GM21360 (cell line): ENCODE results near the gene ZNF219.

Experiments used
- ATAC-seq: cut with Tn5 transposase; IDR thresholded peaks from one replicate; pipeline ENCODE4 v1.9.1; 2021; ENCODE audit warnings: mild to moderate bottlenecking, moderate library complexity; ENCODE audit not compliant: unreplicated experiment

ZNF219 gene

GRCh38 chr14:21069388-21070082 is 28.9 kb downstream of the ZNF219 start:
- ATAC-seq: no peak

GRCh38 chr14:21068521-21069387 is 29.7 kb downstream of the ZNF219 start:
- no peak for ATAC-seq

- ATAC-seq: no peak
Observed at GRCh38 chr14:21066882-21067502, 31.5 kb downstream of the ZNF219 start.

GRCh38 chr14:21063479-21063878 is 35.0 kb downstream of the ZNF219 start:
- no peak for ATAC-seq

- no peak for ATAC-seq
Observed at GRCh38 chr14:21061347-21061668, 37.1 kb downstream of the ZNF219 start.

- no peak for ATAC-seq
Observed at GRCh38 chr14:21060614-21061346, 37.7 kb downstream of the ZNF219 start.

GRCh38 chr14:21059842-21060613 is 38.4 kb downstream of the ZNF219 start:
- no peak for ATAC-seq

GRCh38 chr14:21058903-21059302 is 39.6 kb downstream of the ZNF219 start:
- no peak for ATAC-seq

- ATAC-seq: no peak
Observed at GRCh38 chr14:21057803-21058675, 40.4 kb downstream of the ZNF219 start, which contains the start of gene RNASE8. TSS of gene RNASE8 (plus strand) at chr14:21057822. CDS start at chr14:21057893, 71 bp downstream.

- no peak for ATAC-seq
Observed at GRCh38 chr14:21056520-21057163, 41.8 kb downstream of the ZNF219 start.

- ATAC-seq: no peak
Observed at GRCh38 chr14:21055432-21056117, 42.9 kb downstream of the ZNF219 start.

- ATAC-seq: no peak
Observed at GRCh38 chr14:21054768-21055145, 43.7 kb downstream of the ZNF219 start.

- ATAC-seq: no peak
Observed at GRCh38 chr14:21054123-21054767, 44.2 kb downstream of the ZNF219 start.

GRCh38 chr14:21053184-21054122 is 45.0 kb downstream of the ZNF219 start:
- no peak for ATAC-seq

- no peak for ATAC-seq
Observed at GRCh38 chr14:21050597-21050996, 47.9 kb downstream of the ZNF219 start.

GRCh38 chr14:21049271-21049673 is 49.2 kb downstream of the ZNF219 start:
- ATAC-seq: no peak

- ATAC-seq: no peak
Observed at GRCh38 chr14:21048638-21049037, 49.8 kb downstream of the ZNF219 start.
